ENCODE results near the gene FSHR.

The FSHR gene

DNA sequence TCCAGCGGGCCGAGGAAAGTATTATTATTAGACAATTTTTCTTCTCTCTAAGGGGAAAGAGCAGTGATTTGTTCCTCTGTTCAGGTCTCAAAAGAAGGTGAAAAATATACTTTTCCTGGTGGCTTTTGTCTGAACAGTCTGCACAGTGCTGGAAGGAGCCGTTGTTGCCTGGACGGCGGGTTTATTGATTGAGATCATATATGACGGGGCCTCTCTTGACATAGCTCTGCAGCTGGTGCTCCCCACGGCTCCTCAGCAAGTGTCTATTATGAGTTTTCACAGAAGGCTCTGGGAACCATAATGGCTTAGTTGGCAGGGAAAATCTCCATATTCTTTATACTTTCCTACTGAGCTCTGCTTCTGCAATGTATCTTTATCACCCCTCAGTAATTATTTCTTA lies 42.9 kb downstream of the FSHR start:
- DNase-seq (ENCODE audit: low spot score) = no peak

DNA sequence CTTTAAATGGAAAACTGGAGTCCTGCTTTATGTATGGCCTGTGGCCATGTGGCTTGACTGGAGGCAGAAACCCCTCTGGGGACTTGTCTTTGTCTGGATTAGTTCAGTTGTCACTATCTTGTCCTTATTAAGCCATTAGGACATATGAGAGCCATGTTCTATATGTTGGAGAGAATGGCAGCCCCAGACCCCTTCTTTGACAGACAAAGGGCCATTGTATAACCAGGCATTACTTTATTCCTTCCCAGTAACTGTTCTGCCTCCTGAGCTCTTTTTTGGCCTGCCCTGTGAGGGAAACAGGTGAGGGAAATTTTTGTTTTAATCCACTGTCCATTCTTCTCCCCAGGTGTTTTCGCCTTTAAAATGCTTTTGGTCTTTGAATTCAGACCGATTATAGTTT lies 43.3 kb downstream of the FSHR start:
- DNase-seq (ENCODE audit: low spot score) = no peak

DNA sequence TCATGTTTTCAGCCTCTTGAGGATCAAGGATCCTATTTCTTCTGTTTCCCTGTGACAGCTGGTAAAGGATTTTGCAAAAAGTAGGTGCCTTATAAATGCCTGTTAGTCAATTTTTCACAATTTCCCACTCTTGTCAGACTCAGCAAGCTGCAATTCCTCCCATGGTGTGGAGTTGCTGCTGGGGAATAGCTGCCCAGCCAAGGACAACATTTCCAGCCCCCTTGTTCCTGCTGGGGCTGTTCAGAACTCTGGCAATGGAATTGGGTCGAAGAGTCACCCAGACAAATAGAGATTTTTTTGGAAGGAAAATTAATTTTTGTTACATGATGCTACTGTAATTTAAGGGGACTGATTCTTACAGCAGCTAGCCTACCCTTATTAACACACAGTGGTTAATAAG lies 43.7 kb downstream of the FSHR start:
- no peak for DNase-seq (ENCODE audit: low spot score)

DNA sequence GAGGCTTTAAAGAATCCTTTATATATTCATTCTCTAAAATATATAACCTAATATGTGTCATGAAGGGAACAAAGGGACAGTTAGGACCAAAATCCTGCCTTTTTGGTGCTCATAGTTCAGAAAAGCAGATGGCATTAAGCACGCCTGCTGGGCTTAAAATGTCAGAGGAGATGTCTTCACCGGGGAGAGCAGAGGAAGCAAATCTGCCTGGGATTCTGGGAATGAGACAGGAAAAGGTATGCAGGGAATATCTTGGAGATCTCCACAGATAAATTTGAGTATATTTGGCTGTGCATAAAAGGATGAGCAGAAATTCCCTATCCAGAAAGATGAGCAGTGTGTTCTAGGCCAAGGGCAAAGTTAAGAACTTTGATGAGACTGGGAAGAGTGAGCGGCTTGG lies 45.5 kb downstream of the FSHR start:
- DNase-seq (ENCODE audit: low spot score) = no peak

DNA sequence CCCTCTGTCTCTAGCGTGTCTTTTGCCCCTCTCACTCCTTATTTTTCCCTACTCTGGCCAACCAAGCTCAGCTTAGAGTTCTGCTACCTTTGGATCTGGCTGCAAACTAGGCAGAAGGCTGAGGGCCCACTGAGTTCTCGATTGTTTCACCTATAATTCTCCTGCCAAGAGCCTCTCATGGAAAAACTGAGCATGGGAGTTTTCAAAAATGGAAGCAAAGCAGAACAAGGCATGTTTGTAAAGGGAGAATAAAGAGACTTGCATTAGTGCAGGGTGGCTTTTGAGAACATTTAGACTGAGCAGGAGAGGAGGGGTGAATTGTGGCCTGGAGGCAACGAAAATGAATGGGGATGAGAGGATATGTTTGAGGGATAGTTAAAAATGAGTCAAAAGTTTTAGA lies 45.9 kb downstream of the FSHR start:
- DNase-seq (ENCODE audit: low spot score) = no peak

DNA sequence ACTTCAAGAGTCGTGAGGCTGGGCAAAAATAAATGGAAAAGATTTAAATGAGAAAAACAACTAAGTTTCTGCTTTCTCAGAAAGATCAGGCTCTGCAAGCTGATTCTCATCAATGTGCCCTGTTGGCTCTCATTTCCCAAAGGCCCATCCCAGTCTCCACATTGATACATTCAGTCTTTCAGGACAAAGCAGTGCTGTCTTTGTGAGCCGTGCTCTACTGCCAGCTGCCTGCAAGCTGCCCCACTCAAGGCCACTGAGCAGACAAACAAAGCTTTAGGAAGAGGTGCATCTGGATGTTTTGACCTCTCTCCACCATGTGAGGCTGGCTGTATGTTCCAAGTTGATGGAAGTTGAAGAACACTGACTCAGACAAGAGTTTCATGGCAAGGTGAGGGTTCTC lies 48.8 kb downstream of the FSHR start:
- no peak for DNase-seq (ENCODE audit: low spot score)

DNA sequence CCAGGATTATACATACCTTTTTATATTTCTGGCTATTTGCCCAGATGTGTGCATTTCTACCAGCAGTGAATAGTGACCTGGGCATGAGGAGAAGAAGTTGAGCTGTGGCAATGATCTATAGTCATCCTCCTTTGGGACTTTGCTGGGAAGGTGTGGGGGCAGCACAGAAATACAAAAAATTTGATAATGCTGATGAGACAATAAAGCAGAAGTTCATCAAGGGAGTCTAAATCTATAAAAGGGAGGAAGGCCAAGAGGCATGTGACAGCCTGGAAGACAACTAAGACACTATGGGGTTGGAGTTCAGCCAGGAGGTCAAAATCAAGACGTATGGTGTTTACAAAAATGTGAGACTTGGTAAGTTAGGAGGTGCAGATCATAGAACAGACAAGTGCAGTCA lies 52.2 kb downstream of the FSHR start:
- no peak for DNase-seq (ENCODE audit: low spot score)

DNA sequence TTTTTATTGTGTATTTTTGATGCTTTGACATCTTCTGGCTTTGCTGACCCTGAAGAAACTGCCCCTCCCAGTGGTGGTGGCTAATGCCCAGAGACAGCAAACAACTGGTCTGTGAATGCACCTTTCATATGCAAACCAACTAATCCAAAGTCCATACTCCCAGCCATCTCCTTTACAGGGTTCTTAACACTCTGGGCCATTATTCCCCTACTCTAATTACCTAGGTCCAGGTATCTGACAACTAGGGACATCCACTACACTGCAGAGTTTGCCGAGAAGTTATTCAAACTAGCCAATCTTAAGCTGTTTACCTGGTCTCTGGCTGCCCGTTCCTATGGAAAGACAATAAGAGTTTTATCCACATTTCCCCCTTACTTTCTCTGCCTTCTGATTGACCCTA lies 73.6 kb downstream of the FSHR start:
- DNase-seq (ENCODE audit: low spot score) = no peak

DNA sequence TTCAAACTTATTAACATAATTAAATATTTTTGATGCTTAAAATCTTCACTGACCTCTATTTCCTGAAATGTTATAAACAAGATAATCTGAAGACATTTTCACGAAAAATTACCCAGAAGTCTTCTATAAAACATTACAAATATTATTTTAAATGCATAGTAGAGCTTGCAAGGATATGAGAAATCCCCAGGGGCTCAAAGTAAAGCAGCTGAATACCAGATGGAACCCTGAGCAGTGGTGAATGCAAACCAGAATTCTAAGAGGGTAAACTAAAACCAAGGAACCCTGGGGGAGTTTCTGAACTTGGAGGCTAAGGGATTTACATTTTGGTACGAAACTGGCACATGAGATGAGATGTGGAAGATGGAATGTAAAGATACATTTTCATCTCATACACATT lies 83.6 kb downstream of the FSHR start:
- no peak for DNase-seq (ENCODE audit: low spot score)

DNA sequence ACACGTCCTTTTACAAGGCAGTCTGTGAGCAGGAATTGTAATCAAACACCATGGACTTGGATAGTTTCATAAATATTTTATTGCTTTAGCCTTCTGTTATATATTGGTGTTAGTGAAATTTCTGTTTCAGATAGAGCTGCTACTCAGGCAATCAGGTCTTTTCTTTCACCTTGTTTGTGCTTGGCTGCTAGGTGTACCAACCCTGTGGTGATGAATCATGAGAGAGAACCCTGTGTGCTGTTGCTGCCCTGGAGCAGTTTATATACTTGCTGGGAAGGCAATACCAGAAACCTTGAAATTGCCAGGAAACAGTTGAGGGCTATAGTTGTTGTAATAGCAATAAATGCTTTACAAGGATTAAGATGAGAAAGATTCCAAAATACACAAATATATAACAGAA lies 84.5 kb downstream of the FSHR start:
- DNase-seq (ENCODE audit: low spot score) = no peak

DNA sequence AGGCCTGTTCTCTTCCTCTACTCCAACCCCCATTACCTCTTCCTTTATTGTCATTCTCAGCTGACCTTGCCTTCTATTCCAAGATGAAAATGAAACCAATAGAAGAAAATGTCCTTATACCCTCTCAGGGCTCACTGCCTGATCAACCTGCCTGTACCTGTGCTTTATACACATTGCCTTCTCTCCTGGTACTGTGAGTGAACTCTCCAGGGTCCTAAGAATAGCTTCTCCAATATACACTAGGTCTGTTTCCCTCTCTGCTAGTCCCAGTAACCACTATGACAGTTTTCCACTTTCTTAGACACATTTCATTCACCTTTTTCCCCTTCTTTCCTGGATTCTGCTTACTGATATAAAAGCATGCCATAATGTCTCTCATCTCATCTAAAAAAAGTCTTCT lies 85.7 kb downstream of the FSHR start:
- no peak for DNase-seq (ENCODE audit: low spot score)

DNA sequence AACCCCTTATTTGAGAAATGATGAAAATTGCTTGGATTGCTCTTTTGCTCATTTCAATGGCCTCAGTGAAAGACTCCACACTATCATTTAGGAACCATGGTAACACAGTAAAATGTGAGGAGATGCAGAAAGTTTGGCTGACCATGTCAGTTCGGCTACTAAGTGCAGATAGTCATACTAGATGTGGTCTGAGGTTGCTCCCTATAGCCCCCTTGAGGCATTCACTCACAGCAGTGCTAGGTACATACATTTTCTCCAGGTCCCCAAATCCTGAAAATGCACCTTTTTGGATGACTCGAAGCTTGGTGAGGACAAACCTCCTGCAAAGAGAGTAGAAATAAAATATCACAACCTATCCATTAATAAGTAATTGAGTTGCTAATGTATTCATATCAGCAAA lies 86.3 kb downstream of the FSHR start:
- DNase-seq (ENCODE audit: low spot score) = no peak

DNA sequence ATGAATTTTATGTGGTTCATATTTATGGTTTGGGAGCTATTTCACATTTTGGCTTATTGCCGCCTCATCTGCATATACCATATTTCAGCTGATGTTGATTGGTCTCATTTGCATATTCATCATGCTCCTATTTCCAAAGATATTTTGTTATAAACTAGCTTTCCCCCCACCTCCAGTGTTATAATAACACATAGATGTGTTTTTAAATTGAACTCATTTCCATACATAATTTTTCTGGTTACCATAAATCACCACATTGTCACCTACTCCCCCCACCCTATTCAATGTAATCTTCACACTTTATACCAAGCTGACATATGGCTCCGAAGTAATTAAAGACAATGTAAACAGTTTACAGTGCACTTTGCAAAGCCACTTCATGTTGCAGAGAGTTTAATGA lies 101.2 kb downstream of the FSHR start:
- DNase-seq (ENCODE audit: low spot score) = no peak

DNA sequence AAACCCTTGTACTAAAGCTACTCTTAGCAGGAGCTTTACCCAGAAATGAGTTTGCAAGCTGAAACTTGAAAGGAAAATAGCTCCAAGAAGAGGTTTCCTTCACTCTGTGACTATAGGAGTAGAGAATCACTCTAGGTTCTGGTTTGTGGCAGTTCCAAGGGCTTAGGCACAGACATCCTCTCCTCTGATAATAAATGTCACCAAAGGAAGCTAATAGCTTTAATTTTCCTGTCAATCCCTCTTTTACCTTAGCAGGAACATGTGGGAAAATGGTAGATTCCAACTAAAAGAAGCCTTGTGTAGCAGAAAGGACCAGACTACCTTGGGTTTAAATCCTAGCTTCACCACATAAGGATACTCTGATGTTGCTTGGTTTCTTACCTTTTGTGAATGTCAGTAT lies 104.0 kb downstream of the FSHR start:
- no peak for DNase-seq (ENCODE audit: low spot score)

DNA sequence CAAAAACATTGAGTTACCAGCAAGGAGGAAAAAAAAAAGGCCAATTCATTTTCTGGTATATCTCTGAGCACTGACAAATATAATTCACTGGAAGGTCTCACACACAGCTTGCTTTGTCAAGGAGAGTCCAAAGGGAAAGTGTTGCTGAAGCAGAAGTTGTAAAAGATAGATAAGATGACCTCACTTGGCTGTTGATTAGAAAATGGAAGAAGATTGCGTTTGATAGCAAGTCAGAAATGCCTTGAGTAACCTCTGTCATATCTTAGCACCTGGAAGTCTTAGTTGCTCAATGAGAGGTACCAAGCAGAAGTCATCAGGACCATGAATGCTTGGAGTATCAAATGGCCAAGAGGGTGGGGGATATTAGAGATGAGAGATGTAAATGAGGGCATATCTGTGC lies 105.2 kb downstream of the FSHR start:
- DNase-seq (ENCODE audit: low spot score) = no peak

DNA sequence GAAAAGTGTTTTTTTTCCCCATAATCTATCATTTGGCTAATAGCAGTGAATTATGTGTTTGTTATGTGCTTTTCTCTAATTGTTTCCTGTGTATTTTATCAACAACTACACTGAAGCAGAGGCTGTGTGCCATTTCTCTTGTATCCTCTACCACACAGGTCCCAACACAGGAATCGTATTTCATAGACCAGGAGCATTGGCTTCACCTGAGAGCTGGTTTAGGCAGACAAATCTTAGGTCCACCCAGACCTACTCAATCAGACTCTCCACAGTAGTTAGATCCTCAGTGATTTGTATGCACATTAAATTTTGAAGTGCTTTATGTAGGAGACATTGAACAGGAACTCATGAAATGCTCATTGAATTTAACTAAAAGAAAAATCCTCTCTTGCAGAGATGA lies 109.2 kb downstream of the FSHR start:
- DNase-seq (ENCODE audit: low spot score) = no peak

DNA sequence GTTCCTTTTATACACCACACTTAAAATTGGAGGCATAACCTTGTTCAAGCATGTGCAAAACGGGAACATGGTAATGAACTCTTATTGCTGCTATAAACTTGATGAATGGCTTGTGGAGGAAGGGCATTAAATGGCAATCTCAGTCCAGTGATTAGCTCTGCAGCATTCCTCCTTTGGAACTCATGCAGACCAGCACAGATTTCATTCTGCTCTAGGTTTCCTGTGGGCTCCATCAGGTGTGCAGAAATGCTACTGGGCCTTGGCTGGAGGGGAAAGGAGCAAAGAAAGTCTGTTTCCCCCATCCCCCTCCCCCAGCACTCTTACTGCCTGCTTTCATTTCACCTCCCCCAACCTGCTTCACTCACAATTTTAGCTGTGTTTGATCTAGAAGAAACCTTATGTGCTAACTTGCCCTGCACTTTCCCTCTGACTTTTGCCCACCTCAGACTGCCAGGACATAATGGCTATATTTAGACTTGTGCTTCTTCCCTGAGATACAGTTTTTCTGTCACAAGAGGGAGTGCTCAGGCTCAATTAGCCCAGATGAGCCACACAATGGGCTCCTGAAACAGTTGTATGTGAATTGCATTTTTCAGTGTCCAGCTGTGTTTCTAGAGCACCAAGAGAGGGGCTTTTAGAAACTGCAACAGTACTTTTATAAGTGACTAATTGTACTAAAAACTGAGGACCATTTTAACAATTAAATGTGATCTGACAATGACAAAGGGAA lies 109.8 kb downstream of the FSHR start:
- no peak for DNase-seq (ENCODE audit: low spot score)

DNA sequence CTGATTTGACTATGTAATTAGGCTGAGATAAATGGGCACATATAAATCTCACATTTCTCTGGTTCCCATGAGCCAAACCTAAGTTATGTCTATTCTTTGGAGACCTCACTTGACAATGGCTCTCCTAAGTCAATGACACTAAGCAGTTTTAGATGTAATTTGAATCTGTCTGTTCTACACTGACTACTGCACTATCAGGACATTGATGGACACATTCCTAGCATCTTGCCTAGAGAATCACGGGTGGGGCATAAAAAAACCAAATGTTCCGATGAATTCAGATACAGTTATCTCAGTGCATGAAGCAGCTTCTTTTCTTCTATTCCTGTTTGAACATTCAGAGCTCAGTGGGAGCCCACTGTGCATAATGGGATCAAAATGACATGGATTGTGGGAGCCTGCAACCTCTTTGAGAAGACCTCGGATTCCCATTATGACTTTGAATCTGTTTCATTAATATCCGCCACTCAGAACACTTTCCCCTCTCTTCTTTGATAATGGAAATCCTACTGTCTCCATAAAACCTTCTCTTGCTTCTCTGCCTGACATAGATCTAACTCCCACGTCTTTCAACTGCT lies 110.8 kb downstream of the FSHR start:
- no peak for DNase-seq (ENCODE audit: low spot score)

DNA sequence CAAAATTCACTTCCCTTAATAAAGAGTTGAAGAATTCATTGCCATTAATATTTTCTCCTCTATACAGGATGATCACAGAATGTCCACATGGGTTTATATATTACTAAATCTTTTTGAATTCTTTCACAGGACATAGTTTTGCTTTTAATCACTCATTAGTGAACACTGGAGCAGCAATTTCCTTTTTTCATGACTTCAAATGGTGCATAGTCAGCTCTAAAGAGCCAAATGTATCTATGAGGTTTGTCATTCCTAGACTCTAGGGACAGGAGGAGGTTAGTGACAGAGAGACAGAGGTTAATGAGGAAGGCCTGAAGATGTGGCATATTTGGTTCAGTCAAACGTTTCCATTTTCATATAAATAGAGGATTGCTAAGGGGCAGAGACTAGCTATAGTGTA lies 111.8 kb downstream of the FSHR start:
- no peak for DNase-seq (ENCODE audit: low spot score)

DNA sequence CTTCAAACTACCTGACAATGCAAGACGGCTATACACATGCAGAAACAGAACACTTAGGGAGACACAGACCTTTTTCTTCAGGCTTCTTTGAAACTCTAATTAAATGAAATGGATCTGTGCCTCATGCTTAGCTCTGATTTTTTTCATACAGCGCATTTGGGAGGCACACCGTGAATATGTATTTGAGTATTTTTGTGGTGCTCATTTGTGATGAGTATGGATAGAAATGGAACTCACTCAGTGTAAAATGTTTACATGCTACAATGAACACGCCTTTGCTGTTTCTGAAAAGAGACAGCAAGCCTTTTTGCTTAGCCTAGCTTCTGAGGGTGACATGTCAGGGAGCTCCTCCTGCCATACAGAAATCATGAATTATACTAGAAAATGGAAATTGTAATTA lies 113.3 kb downstream of the FSHR start:
- DNase-seq (ENCODE audit: low spot score) = no peak

DNA sequence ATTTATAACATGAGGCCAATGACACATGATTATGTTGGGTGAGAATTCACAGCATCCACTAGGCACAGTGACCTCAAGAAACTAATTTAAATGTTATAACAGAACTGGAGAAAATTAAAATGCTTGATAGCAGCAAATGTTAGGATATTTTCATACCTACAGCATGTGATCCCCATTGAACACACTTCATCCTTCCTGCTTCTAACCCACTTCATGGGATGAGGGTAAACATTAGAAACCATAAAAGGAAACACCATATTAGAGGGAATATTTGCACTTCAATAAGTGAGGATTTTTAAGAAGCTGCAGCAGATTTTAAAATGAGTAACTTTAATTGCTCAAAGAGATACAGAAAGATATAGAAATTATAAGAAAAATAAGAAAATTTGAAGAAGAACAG lies 117.1 kb downstream of the FSHR start:
- no peak for DNase-seq (ENCODE audit: low spot score)

DNA sequence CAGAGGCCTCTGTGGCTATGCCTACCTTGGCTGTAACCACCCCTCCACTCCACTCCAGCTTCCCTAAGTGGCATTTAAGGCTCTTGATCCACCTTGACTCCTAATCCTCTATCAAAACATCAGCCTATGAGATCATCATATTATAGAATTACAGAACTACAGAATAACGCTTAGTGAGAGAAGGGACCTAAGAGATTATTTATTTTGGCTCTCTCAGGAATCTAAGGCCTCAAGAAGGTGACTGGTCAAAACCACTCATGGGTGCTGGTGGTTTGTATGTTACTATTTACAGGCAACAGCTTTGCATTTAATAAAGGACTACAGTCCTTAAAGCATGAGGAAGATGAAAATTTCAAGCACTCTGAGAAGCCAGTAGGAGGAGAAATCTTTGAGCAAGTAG lies 118.8 kb downstream of the FSHR start:
- DNase-seq (ENCODE audit: low spot score) = no peak

DNA sequence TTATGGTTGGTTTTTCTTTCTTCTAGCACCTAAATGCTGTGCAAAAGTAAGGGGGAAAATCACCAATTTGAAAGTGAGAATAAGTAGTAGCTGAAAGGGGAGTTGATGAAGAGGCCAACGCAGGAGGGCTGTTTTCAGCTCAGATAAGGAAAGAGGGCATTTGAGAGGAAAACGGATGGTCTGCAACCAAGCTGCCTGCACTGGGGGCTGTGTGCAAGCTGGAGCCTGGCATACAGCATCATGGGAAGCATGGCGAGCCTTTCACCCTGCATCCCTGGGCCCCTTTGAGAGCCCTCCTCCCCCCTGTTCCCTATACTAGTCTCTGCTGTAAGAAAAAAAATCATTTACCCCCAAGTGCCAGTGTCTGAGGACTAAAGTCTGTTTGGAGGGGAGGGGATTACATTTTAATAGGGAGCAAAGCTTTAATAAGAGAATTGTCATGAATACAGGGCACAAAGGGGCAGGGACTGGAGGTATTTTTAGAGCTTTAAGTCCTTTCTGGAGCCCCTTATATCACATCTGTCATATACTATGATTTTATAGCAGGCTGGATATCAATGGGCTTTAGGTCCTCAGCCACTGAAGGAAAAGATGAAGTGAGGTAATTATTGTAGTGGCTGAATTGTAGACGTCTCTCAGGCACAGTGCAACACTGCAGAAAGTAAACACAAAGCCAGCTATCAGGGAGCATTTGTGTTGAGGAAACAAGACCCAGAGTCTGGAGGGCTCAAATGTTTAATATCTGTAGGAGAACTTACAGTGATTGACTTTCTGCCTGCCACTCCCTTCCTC lies 120.7 kb downstream of the FSHR start:
- no peak for DNase-seq (ENCODE audit: low spot score)

DNA sequence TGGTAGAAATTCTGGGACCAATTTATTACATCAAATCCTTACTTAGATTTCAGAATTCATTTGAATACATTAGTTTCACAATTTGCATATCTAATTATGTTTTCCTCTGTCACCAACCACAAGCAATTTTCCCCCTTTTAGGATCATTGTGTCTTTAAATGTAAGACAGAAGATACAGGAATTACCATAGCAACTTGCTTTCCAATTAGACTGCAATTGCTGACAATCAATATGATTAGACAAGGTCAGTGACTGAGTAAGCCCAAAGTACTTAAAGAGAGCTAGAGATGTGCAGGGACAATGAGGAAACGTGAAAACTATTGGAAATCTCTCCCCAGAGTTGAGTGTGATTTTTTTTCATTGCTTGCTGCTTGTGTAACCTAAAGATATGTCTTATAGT lies 121.4 kb downstream of the FSHR start:
- DNase-seq (ENCODE audit: low spot score) = no peak

Data from CD4-positive, alpha-beta T cell treated with Interleukin-2 at 100 ng/mL for 4 hours (primary cell).